ENCODE measurements around the gene PURB. TPM values are rescaled to one million over a fixed set of nuclear protein-coding genes. Genes with fewer than 3 reads are reported as not detected.

Gene PURB
- total and polyA plus RNA-seq, 10 of the 15 experiments (the other 5 are each of a cell fraction or from before 2014, with no cell fraction given), result 0.77 to 18.6 (median 8.9) TPM

GRCh38 chr7:44887293-44887692, 2.0 kb upstream of the PURB start:
- intact Hi-C loops (cut with micrococcal nuclease; ENCODE audit: unreplicated experiment), result loop anchor here (5.0 kb wide), 1 partner anchor 90 kb away; the partner anchor contains the start of gene MYO1G
- in situ Hi-C loops (cut with MboI), result no loop called here
- peak; percentile 10 for ATAC-seq
- 0 out of 2 replicates have a peak, but pooled peaks cover 3% of the 10 kb centered on the region for H3K4me1 ChIP-seq (ENCODE audit: control insufficient read depth, insufficient read depth, low read length)
- H3K4me2 ChIP-seq (ENCODE audit: control insufficient read depth, insufficient read depth), result no peak overlapping the region
- no peak for FAIRE-seq
- H3K27me3 ChIP-seq (replicated peaks in 1 of 2; ENCODE audit: control insufficient read depth in 2 of 2, insufficient read depth in 2 of 2, low read length in 1 of 2), result no peaks in the 10 kb centered on the region
- POLR2A ChIA-PET, result interaction anchor here (0.7 to 0.9 kb wide), 2 partner anchors 10 to 83 kb away, joined by 3 read pairs; no protein-coding TSS in a partner anchor
- no peaks in the 10 kb centered on the region for H4K20me1 ChIP-seq (ENCODE audit: control insufficient read depth, insufficient read depth)
- H3K9me3 ChIP-seq (replicated peaks; ENCODE audit: control insufficient read depth, insufficient read depth, low read length), result no peaks in the 10 kb centered on the region
- H3K27ac ChIP-seq (ENCODE audit: control insufficient read depth, insufficient read depth), result no peak overlapping the region
- 0 out of 4 replicates have a peak, but pooled peaks cover 0 to 3% of the 10 kb centered on the region in 2 experiments for H3K36me3 ChIP-seq (ENCODE audit: control insufficient read depth in 2 of 2, insufficient read depth in 2 of 2, low read length in 1 of 2)
- CTCF ChIA-PET, result interaction anchor here (0.6 to 1.2 kb wide), 4 partner anchors 32 to 322 kb away, joined by 3 to 4 read pairs (median 3); no protein-coding TSS in a partner anchor
- 16% methylated on average over 6 of the region's 6 CpGs for WGBS (ENCODE audit: insufficient coverage, insufficient replicate concordance, low lambda C conversion rate, missing lambda C conversion rate)
- H3K9ac ChIP-seq (ENCODE audit: control insufficient read depth, insufficient read depth, low read length), result no peak overlapping the region
- peaks cover 35% of the 10 kb centered on the region for H3K79me2 ChIP-seq (ENCODE audit: control insufficient read depth, insufficient read depth, low read length)
- RAD21 ChIA-PET (ENCODE audit: unreplicated experiment), result interaction anchor here (1.1 to 1.5 kb wide), 2 partner anchors 28 to 44 kb away, joined by 3 read pairs; no protein-coding TSS in a partner anchor
- H2AFZ ChIP-seq (ENCODE audit: control insufficient read depth, low read depth, low read length), result no peak overlapping the region
- SMC1A ChIA-PET (ENCODE audit: uncharacterized antibody, unreplicated experiment), result interaction anchor here (0.7 kb wide), 1 partner anchor 233 kb away, joined by 3 read pairs; no protein-coding TSS in a partner anchor
- no peak overlapping the region for H3K4me3 ChIP-seq
- BruUV-seq (replicated peaks), result no TSS peak
- DNase-seq (ENCODE audit: low read depth, low spot score), result no peak
- TF ChIP-seq SMAD5 (IDR thresholded peaks at IDR 0.05; ENCODE audit: low read depth), result no peak
- TF ChIP-seq GABPA (IDR thresholded peaks at IDR 0.05; ENCODE audit: low read depth), result no peak
- no peak for TF ChIP-seq RB1 (IDR thresholded peaks at IDR 0.05; ENCODE audit: borderline replicate concordance)
- no peak for TF ChIP-seq PBX3 (IDR thresholded peaks at IDR 0.05; ENCODE audit: insufficient replicate concordance, low read depth, low read length)
- no peak for TF ChIP-seq YY1 (IDR thresholded peaks at IDR 0.05; ENCODE audit: low read depth, low read length)
- 0 out of 2 replicates have a peak, but pooled peaks have one; percentile 44 for TF ChIP-seq DPF2 (IDR thresholded peaks at IDR 0.05)
- 0 out of 2 replicates have a peak, but pooled peaks have one; percentile 5 for TF ChIP-seq MEF2A (IDR thresholded peaks at IDR 0.05; ENCODE audit: insufficient read depth, low read depth, low read length)
- no peak for TF ChIP-seq EP300 (IDR thresholded peaks at IDR 0.05; ENCODE audit: borderline replicate concordance in 1 of 2, control insufficient read depth in 1 of 2, low read depth in 2 of 2, low read length in 2 of 2)
- peak; percentile 50 to 53 for TF ChIP-seq IKZF2 (IDR thresholded peaks at IDR 0.05)
- TF ChIP-seq HDAC6 (IDR thresholded peaks at IDR 0.05; ENCODE audit: unreplicated experiment), result no peak
- no peak for TF ChIP-seq MLLT1 (IDR thresholded peaks at IDR 0.05)
- no peak for TF ChIP-seq SKIL (IDR thresholded peaks at IDR 0.05; ENCODE audit: low read depth, poor library complexity, severe bottlenecking)
- no peak for TF ChIP-seq FOS (IDR thresholded peaks at IDR 0.05; ENCODE audit: borderline replicate concordance, extremely low read depth, insufficient read length)
- no peak for TF ChIP-seq USF1 (IDR thresholded peaks at IDR 0.05; ENCODE audit: borderline replicate concordance, extremely low read length, insufficient read depth, low read depth, low read length)
